ENCODE measurements around the gene AKAP4.

AKAP4 gene

DNA sequence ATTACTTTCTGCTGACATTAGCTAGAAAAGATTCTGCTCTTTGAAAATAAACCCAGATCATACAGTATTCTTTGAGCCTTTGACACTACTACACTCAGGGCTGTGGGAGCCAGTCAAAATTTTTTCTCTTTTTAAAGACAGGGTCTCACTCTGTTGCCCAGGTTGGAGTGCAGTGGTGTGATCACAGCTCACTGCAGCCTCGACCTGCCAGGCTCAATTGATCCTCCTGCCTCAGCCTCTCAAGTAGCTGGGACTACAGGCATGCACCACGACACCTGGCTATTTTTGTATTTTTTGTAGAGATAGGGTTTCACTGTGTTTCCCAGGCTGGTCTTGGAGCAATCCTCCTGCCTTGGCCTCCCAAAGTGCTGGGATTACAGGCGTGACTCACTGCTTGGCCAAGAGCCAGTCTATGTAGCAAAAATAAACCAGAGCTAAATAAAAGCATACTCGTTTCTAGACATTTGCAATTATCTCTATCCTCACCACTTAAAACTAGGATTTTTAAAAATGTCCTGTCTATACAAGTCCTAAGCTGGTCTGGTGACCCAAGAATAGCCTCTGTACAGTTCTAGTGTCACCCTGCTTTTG lies 43.2 kb downstream of the AKAP4 start:
- ATAC-seq = no peak
- H3K4me1 Mint-ChIP-seq = no peaks in the 10 kb centered on the region
- DNase-seq = no peak
- H3K27me3 Mint-ChIP-seq = no peaks in the 10 kb centered on the region
- no peak overlapping the region for H3K4me3 Mint-ChIP-seq
- H3K9me3 Mint-ChIP-seq = no peaks in the 10 kb centered on the region
- no peak overlapping the region for H3K27ac Mint-ChIP-seq

DNA sequence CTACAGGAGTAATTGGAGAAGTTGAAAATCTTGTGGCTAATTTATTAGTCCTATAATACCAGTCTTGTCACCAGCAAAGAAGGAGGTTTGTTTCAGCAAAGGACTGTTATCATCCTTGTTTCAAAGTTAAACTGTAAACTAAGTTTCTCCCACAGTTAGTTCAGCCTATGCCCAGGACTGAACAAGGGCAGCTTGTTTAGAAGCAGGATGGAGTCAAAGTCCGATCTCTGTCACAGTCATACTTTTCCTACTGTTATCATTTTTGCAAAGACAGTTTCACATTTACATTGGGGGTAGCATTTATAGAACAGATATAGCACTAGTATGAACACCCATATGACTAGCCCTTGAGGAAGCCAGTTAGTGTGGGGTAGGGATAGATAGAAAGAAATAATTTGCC lies 46.4 kb downstream of the AKAP4 start:
- ATAC-seq (no peak), DNase-seq (no peak)
- H3K27ac Mint-ChIP-seq = no peak overlapping the region

GRCh38 chrX:50152456-50152855 lies 48.4 kb downstream of the AKAP4 start:
- ATAC-seq = no peak
- Mint-ChIP-seq H3K4me1 (no peaks in the 10 kb centered on the region), H3K9me3 (no peaks in the 10 kb centered on the region), H3K27me3 (no peaks in the 10 kb centered on the region), H3K27ac (no peak overlapping the region), H3K4me3 (no peak overlapping the region)
- no peak for DNase-seq

More for the DNA sequence above, 46.4 kb downstream of the AKAP4 start:
- Mint-ChIP-seq H3K4me3 (no peak overlapping the region), H3K9me3 (no peaks in the 10 kb centered on the region), H3K4me1 (no peaks in the 10 kb centered on the region), H3K27me3 (no peaks in the 10 kb centered on the region)

- Mint-ChIP-seq H3K27me3 (no peaks in the 10 kb centered on the region), H3K4me3 (no peak overlapping the region), H3K27ac (no peak overlapping the region), H3K9me3 (no peaks in the 10 kb centered on the region), H3K4me1 (no peaks in the 10 kb centered on the region)
- ATAC-seq = no peak
- no peak for DNase-seq
Measured at GRCh38 chrX:50147972-50148371, 52.8 kb downstream of the AKAP4 start.

All from stimulated activated naive CD8-positive, alpha-beta T cell treated with anti-CD3 and anti-CD28 coated beads, Interleukin-15, amount 100 ng/mL, for 72 hours (primary cell).